ENCODE measurements around the gene SLC7A14. TPM values are rescaled to one million over a fixed set of nuclear protein-coding genes. Genes with fewer than 3 reads are reported as not detected.

Gene SLC7A14
- total RNA-seq, 1 experiment from 2014 or later = not detected

DNA sequence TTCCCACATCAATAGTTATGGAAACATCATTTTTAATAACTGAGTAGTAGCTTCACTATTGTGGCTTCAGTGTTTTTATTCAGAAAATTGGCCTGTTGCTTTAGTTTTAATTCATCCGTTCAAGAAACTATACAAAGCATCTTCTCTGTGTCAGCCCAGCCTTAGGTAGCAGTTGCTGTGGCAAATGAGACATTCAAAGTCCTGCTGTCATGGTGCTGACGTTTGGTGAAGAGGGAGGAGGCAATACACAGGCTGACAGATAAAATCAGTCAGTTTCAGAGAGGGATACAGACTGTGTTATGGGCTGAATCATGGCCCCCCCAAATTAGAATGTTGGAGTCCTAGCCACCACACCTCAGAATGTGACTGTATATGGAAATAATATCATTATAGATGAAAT lies 56.5 kb downstream of the SLC7A14 start (continued):
- TF ChIP-seq POLR2A (IDR thresholded peaks at IDR 0.05; ENCODE audit: borderline replicate concordance, extremely low read depth, insufficient read depth, insufficient read length) (no peak), SP1 (IDR thresholded peaks at IDR 0.05; ENCODE audit: low read depth) (no peak), CEBPB (IDR thresholded peaks at IDR 0.05; ENCODE audit: low read depth) (no peak), EZH2phosphoT487 (IDR thresholded peaks at IDR 0.05; ENCODE audit: borderline replicate concordance) (no peak), FOSL1 (IDR thresholded peaks at IDR 0.05; ENCODE audit: low read depth) (no peak), JUND (IDR thresholded peaks at IDR 0.05) (no peak)

DNA sequence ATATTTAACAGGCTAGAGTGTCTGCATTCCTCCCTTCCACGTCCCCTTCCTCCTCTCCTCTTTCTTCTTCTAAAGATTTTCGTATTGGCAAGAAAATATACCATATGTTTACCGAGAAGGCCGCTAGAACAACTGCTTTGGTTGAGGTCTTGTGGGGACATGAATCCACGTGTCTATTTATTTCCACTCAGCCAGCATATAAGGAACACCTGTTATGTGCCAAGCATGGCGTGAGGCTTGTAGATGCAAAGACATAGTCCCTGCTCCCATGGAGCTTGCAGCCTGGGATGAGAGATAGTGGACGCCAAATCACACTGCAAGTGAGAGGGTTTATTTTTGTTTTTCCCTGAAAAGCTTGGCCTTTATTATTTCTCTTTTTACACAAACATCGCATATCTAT lies 57.1 kb downstream of the SLC7A14 start:
- ChIA-PET RAD21 (ENCODE audit: low non-redundant PET in 1 of 2, low total read pairs in 2 of 2, uncharacterized antibody in 2 of 2, unreplicated experiment in 2 of 2) (no interaction called here), POLR2A (no interaction called here), CTCF (interaction anchor here (1.1 kb wide), 1 partner anchor 162 kb away, joined by 3 read pairs; no protein-coding TSS in a partner anchor)
- no peaks in the 10 kb centered on the region for H3K9me3 ChIP-seq (ENCODE audit: control insufficient read depth in 1 of 2, insufficient read depth in 1 of 2, low read depth in 1 of 2, low read length in 2 of 2)
- no peak overlapping the region for H3K27ac ChIP-seq (ENCODE audit: low read depth, low read length)
- ATAC-seq (no peak), DNase-seq (ENCODE audit: low read depth, low spot score) (no peak)
- H2AFZ ChIP-seq (ENCODE audit: low read depth, low read length, poor library complexity, severe bottlenecking) = no peak overlapping the region
- no peaks in the 10 kb centered on the region for H4K20me1 ChIP-seq (ENCODE audit: insufficient read depth)
- H3K4me1 ChIP-seq (ENCODE audit: control insufficient read depth in 1 of 2, insufficient read depth in 2 of 2, low read length in 2 of 2) = no peaks in the 10 kb centered on the region
- no TSS peak for BruUV-seq (replicated peaks)
- no peak overlapping the region for H3K4me2 ChIP-seq (ENCODE audit: low read length)
- no peaks in the 10 kb centered on the region for H3K9me2 ChIP-seq (ENCODE audit: insufficient read depth)
- no peaks in the 10 kb centered on the region for H3K79me2 ChIP-seq (ENCODE audit: insufficient read depth, low read length)
- no peaks in the 10 kb centered on the region for H3K27me3 ChIP-seq (ENCODE audit: insufficient read depth, low read length)
- intact Hi-C loops (cut with micrococcal nuclease) = no loop called here
- TF ChIP-seq CEBPB (IDR thresholded peaks at IDR 0.05; ENCODE audit: low read depth) = no peak
- TF ChIP-seq FOSL1 (IDR thresholded peaks at IDR 0.05; ENCODE audit: low read depth) = no peak
- TF ChIP-seq ELF1 (IDR thresholded peaks at IDR 0.05; ENCODE audit: borderline replicate concordance, low read depth) = no peak
- TF ChIP-seq, protein P1, sequence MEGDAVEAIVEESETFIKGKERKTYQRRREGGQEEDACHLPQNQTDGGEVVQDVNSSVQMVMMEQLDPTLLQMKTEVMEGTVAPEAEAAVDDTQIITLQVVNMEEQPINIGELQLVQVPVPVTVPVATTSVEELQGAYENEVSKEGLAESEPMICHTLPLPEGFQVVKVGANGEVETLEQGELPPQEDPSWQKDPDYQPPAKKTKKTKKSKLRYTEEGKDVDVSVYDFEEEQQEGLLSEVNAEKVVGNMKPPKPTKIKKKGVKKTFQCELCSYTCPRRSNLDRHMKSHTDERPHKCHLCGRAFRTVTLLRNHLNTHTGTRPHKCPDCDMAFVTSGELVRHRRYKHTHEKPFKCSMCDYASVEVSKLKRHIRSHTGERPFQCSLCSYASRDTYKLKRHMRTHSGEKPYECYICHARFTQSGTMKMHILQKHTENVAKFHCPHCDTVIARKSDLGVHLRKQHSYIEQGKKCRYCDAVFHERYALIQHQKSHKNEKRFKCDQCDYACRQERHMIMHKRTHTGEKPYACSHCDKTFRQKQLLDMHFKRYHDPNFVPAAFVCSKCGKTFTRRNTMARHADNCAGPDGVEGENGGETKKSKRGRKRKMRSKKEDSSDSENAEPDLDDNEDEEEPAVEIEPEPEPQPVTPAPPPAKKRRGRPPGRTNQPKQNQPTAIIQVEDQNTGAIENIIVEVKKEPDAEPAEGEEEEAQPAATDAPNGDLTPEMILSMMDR (IDR thresholded peaks at IDR 0.05 in 2 of 3, conservative IDR thresholded peaks at IDR 0.05 in 1 of 3; ENCODE audit: borderline replicate concordance in 1 of 3, insufficient read depth in 1 of 3, low read depth in 2 of 3, low read length in 2 of 3) = no peak
- TF ChIP-seq ZNF274 (IDR thresholded peaks at IDR 0.05; ENCODE audit: low read depth, low read length) = no peak
- TF ChIP-seq JUND (IDR thresholded peaks at IDR 0.05) = no peak
- TF ChIP-seq ATF3 (IDR thresholded peaks at IDR 0.05) = no peak
- no peak for TF ChIP-seq ZBTB33 (IDR thresholded peaks at IDR 0.05; ENCODE audit: extremely low read depth, insufficient replicate concordance, low read length)
- TF ChIP-seq EGR1 (IDR thresholded peaks at IDR 0.05; ENCODE audit: low read depth) = no peak
- TF ChIP-seq SIN3A (IDR thresholded peaks at IDR 0.05; ENCODE audit: low read depth) = no peak
- no peak for TF ChIP-seq ZFX (IDR thresholded peaks at IDR 0.05)
- no peak for TF ChIP-seq SRF (IDR thresholded peaks at IDR 0.05; ENCODE audit: low read depth)
- no peak for TF ChIP-seq RAD21 (IDR thresholded peaks at IDR 0.05; ENCODE audit: low read depth)
- no peak for TF ChIP-seq CBX3 (IDR thresholded peaks at IDR 0.05; ENCODE audit: low read depth)
- no peak for TF ChIP-seq EZH2phosphoT487 (IDR thresholded peaks at IDR 0.05; ENCODE audit: borderline replicate concordance)
- H3K4me3 ChIP-seq (replicated peaks in 1 of 2; ENCODE audit: low read depth in 1 of 2, low read length in 2 of 2) = no peak overlapping the region
- no peaks in the 10 kb centered on the region for H3K36me3 ChIP-seq (ENCODE audit: control insufficient read depth in 1 of 2, insufficient read depth in 2 of 2, low read length in 2 of 2)
- H3K9ac ChIP-seq (ENCODE audit: low read length) = no peak overlapping the region
